HG03108 (cell line): Measurements from ENCODE around the gene ARHGAP35.

ENCODE experiments used
- ATAC-seq: cut with Tn5 transposase; IDR thresholded peaks from one replicate; pipeline ENCODE4 v1.9.1; 2021; ENCODE audit warnings: moderate library complexity; ENCODE audit not compliant: unreplicated experiment

ARHGAP35 gene

GRCh38 chr19:46901701-46902401 lies 41.1 kb downstream of the ARHGAP35 start:
- ATAC-seq: no peak

GRCh38 chr19:46902402-46902766 lies 41.6 kb downstream of the ARHGAP35 start:
- ATAC-seq: no peak

DNA sequence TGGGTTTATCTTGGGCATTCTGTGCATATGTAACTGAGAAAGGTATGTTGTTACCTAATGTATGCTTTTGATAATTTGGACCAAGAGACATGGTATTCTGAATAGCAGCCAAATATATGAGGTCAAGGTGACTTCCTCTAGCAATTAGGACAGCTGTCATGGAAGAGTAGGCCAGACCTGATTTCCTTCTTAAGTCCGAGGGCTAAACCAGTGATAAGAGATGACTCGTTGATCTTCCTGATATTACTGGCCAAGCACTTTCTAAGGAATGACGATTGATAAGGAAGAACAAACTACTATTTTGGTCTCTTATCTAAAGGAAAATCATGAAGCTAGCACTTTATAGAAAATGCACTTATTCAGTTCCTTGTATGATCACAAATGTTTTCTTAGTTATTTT lies 42.7 kb downstream of the ARHGAP35 start:
- ATAC-seq: no peak

- ATAC-seq: no peak
These were observed 43.6 kb downstream of the ARHGAP35 start for GRCh38 chr19:46904114-46905060.

DNA sequence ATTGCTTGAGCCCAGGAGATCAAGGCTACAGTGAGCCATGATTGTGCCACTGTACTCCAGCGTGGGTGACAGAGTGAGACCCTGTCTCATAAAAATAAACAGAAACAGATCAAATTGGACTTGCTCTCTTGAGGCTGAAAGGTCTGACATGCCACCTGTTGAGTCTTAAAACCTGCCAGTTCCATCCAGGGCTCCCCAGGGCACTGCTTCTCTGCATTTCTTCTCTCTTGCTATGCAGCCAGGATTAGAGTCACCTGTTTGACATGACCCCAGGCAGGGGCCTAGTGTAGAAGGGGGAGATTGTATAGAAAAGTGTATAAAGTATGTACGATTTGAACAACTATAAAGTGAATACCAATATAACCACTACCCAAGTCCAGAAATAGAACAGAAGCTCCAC lies 45.4 kb downstream of the ARHGAP35 start:
- ATAC-seq: no peak

DNA sequence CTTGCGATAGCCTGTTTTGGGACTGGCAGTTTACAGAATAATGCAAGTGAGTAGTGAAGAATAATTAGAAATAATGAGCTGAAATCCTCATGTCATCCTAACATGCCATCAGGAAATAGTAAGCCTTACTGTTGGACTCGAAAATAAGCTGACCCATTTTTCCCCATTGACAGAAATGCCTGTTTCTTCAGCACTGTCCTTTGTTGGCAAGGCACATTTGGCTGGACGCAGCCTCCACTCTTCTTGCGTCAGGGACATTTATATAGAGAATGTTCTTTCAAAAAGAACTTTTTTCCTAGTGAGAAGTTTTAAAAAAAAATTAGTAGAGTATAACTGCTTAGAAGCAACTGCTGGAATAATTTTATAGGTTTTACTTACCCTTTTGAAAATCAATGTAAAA lies 47.1 kb downstream of the ARHGAP35 start:
- no peak for ATAC-seq

DNA sequence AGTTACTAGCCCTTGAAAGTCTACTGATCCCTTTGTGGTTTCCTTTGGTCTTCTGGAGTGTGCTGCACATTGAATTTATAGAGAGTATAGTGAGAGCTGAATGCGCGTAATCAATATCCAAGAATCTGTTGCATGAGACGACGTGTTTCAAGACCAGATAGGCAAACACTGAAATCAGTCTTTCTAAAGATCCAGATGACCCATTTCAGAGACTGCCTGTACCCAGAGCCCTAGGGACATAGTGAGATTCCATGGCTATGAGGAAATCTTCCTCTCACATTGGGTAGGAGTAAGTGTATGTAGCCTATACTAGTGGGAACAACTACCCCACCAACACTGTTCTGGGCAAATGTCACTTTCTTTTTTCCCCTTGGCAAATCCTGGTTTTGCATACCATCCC lies 48.6 kb downstream of the ARHGAP35 start:
- ATAC-seq: no peak
